Esophagus squamous epithelium (tissue), 4 donors: ENCODE results near the gene CXCR5.

Source experiments
- CTCF ChIP-seq, 6 experiments: fragments of 450-650 bp in 4 of 6; fragments of 200-600 bp in 2 of 6; sonication (generic) in 2 of 6; IDR thresholded peaks; one replicate each; pipeline ENCODE4 v1.5.1; 2016 to 2019; ENCODE audit warnings: antibody characterized with exemption in 6 of 6, mild to moderate bottlenecking in 4 of 6, moderate library complexity in 4 of 6
- POLR2A ChIP-seq, 4 donors: fragments of 450-650 bp; IDR thresholded peaks; one replicate each; pipeline ENCODE4 v1.6.1; 2017; ENCODE audit warnings: antibody characterized with exemption in 4 of 4, mild to moderate bottlenecking in 4 of 4, moderate library complexity in 3 of 4

- TF ChIP-seq POLR2A (IDR thresholded peaks at IDR 0.05) (no peak), CTCF (IDR thresholded peaks at IDR 0.05) (no peak)
These were observed 14.1 kb downstream of the CXCR5 start for GRCh38 chr11:118897721-118898310.
